ENCODE data around the gene TANGO2.

The TANGO2 gene

DNA sequence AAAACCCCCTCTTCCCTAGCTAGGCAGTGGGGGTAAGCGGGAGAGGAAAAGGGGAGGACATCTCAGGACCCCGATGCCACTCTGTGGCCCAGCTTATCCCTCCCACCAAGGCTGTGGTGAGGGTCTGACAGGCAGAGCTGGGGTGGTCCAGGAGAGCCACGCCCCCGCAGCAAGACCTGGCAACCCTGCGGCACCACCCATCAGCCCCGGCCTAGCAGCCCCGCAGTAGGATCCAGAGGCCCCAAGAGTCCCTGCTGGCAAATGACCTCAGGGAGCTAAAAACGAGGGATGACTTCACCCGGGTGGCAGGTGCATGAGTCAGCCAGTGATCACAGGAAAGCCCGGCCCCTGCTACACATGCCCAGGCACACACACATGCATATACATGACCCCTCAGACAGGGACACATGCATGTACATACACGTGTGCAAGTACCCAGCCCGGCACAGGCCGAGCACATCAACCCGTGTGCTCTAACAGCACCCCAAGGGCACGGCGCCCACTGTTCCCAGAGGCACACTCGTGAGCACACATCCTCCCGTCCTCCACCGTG lies 36.6 kb upstream of the TANGO2 start:
- no peak for DNase-seq

DNA sequence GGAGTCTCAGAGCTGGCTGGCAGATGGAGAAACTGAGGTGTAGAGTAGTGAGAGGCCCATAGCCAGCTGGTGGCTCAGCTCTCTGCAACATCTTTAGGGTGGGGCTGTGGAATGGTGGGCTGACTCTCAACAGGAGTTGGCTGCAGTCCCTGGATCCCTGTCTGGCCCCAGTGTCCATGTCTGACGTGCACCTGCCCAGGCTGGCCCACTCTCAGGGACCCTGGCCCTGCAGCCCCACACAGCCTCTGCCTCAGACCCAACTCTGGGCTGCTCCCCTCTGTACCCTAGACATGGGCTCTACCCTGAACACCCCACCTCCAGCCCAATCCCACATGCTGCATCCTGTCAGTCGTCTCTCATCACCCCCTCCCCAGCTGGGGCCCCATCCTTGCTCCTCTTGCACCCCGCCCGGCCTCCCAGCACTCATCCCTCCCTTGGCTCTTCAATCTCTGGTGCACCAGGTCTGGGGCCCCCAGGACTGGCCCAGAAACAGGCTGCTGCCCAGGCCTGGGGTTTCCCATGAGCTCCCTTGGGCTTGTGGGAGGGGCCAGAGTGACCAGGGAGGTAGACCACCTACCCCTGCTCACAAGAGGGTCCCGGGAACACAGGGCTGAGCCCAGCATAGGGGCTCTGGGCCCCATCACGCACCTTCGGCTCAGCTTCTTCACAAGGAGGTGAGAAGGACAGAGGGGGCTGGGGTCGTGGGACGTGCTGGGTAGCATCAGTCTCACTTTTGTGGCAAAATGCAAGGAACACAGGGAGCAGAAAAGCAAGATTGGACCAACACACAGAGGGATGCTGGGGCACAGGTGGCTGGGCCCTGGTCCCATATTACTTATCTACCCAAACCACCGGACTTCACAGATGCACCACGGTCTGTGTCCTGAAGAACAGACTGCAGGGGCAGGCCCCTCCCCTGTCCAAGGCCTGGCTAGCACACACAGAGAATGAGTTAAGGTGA lies 35.8 kb upstream of the TANGO2 start:
- no peak for DNase-seq

DNA sequence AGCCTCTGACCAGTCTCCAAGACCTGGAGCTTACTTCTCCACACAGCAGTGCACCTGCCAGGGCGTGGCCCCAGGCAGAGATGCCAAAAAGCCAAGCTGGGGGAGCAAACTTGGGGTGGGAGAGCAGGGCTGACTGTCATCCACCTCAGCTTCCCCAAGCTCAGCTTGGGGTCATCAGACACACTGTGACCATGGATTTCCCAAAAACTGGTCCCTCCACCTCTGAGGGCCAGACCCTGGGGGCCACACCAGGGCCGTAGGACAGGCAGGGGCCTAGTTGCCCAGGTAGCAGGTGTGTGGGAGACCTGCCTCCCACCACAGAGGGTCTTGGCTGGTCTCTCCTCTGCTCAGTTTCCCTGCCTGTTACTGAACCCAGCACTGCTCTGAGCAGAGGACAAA lies 34.9 kb upstream of the TANGO2 start:
- no peak for DNase-seq

DNA sequence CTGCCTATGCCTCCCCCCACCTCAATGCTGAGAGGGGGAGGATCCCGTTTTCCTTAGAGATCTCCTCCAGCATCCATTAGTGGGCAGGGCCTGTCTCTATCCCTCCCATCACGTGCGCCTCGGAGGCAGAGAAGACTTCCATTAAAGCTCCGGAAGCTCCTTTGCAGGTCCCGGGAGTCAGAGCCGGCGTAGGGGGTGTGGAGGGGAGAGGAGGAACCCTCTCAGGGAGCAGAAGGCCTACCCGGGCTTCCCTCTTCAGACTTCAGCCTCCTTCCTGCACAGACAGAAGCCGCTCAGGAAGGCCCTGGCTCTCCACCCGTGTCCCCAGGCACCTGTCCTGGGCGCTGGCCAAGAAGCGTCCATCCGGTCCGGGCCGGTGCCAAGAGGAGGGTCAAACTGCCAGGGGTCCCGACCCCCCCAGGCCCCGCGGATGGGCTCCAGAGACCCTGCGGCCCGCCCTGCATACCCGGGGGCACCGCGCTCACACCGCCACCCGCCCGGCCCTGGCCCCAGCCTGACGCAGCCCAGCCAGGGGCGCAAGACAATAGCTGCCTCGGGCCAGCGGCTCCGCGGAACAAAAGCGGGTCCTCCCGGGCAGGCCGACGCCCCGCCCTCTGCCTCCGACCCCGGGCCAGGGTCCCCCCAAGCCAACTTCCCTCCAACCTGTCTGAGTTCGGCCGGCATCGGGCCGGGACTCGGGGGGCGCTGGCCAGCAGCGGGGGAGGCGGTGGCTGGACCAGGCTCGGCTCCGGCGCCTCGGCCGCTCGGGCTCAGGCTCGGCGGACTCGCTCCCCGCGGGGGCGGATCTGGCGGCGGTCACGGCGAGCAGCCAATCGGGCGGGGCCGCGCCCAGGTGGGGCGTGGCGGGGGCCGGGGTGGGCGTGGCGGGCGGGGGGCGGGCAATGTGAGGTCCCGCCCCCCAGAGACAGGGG lies 34.2 kb upstream of the TANGO2 start:
- DNase-seq, result peak; percentile 78

DNA sequence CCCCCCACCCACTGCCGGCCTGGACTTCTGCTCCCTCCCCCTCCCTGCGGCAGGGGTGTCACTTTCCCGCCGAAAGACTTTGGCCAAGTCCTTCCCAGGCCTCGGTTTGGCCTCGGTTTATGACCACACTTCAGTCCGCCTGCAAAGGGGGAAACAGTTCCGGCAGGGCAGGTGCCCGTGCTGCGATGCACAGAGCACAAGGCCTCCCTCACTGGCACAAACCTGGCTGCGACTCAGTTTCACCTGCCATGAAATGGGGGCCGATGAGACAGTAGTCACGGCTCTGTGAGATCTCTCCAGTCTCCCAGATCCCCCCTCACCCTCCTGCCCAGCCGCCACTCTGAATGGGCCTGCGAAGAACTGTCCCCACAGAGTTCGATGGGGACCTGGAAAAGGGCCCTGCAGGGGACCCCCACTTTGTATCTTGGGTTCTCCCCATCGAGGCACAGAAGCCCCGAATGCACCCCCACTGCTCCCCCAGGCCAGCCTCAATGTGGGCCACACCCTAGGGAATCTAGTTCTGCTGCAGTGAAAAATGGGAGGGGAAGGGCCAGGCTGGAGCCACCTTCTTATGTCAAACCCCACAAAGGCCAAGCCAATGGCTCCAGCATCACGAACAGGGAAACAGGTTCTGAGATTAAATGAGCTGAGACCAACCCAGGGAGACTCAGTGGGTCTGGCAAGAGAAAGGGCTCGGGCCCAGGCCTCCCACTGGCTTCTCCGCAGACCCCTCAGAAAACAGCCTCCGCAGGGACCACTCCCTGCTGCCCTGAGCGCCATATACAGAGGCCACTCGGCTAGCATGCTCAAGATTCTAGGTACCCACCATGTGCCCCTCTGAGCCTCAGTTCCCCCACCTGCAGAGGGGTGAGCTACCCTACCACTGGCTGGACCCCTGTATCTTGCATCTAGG lies 33.3 kb upstream of the TANGO2 start:
- no peak for DNase-seq

DNA sequence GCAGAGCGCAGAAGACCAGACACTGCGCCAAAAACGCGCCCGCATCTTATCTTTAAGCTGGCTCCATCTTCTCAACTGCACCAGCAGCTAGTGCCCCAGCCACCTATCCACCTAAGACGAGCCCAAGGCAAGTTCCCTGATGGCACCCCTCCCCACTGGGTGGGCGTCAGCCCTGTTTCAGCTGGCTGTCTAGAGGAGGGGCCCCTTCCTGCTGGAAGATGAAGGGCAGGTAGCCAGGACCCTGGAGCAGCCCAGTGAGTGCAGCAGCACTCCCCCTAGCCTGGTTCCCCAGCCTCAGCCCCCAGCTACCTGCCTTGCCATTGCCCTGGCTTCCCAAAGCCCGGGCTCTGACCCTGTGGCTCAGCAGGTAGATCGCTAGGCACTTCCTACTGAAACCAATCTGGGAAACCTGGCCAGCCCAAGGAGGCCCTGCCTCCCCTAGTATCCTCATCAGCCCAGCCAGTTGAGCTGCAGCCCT lies 32.5 kb upstream of the TANGO2 start:
- no peak for DNase-seq

DNA sequence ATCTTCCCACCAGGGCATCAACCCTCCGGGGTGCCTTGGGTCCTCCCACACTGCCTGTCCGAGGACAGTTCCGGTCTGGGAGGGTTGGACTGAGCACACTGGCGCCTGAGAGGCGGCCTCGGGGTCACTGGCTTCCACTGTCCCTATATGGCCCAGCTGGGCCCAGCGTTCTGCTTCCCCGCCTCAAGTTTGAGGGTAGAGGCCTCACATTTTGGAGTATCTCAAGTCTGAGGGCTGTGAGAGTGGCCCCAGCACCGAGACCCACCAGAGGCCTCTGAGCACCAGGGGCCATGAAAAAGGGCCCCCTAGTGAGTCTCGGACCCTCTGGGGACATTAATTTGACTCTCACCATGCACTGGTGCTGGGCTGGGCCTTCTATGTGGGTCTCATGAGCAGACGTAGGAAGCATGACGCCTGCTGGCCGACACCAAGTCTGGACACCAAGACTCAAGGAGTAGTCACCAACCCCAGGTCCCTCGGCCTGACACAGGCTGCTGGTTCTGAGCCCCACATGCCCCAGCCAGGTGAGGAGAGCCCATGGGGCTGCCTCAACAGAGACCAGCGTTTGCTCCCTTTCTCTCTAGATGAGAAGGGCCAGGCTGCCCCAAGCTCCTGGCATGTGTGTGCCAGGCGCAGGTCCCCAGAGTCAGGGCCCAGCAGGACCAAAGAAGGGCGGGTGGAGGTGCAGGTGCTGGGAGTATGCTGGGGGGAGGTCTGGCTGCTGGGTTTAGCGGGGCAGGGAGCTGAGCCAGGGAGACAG lies 31.8 kb upstream of the TANGO2 start:
- DNase-seq, result no peak

DNA sequence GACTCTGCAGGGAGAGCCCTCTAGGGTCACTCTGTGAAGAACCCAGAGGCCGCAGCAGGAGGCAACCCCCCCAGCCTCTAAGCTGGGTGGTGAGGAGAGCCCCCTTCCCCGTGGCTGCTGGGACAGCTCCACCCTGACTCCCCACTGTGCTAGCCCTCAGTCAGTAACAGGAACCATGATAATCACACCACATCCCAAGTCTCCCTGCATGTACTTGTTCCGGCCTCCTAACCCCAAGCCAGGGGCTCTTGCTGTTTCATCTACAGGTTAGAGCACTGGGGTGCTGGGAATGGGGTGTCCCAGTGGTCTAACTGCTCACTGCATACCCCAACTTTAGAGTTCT lies 31.2 kb upstream of the TANGO2 start:
- no peak for DNase-seq

DNA sequence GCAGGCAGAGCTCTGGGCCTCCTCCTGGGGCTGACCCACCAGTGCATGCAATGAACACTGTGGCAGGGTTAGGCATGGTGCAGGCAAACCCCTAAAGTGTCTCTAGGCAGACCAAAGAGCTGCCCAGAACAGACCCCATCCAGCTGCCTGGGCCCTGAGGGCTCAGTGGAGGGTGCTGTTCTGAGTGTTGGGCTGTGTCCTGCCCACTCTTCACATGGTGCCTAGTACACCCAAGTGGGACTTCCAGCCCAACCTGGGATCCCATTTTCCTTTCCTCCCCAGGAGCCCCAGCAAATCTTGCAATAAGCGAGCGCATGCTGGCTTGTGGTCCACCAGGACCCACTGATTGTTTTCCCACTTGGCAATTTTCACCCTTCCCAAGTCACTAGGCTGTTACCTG lies 30.7 kb upstream of the TANGO2 start:
- no peak for DNase-seq

DNA sequence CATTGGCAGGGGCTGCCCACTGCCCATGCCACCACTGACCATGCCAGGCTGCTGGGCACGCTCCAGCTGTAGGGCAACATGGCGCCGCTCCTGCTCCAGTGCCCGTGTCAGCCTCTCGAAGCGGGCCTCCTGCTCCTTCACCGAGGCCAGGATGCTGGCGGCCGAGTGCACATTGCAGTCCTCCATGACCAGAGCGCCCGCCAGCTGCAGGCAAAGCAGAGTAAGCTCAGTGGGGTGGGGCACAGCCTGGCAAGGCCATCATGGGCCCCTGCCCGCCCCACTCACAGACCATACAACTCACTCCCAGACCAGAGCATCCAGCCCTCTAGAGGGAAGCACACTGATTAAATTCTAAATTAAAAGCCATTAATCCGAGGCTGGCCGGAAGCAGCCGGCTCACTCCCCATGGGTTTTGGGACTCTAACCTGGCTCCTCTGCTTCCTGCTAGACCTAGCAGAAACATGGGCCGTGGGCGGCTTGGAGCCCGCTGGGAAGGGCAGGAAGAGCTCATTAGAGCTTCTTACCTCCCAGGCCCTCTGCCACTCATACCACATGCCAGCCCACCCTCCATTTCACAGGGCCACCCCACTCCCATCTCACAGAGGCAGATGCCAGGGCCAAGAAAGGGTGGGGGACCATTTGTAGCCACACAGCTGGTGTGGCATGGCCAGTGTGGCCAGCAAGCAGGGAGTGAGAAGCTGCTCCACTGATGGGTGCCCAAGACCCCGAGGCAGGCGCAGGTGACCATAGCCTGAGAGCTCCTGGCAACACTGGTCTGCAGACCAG lies 30.1 kb upstream of the TANGO2 start:
- no peak for DNase-seq

DNA sequence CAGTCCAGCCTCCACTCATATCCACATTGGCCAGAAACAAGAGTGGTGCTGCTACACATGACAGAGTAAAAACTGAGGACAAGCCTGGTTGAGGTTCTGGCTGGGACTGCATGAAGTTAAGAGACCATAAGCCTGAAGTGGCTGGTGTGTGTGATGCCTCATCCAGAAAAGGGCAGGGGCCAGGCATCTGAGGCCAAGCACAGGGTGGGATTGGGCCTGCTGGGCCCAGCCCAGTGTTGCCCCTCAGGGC lies 29.6 kb upstream of the TANGO2 start:
- no peak for DNase-seq

DNA sequence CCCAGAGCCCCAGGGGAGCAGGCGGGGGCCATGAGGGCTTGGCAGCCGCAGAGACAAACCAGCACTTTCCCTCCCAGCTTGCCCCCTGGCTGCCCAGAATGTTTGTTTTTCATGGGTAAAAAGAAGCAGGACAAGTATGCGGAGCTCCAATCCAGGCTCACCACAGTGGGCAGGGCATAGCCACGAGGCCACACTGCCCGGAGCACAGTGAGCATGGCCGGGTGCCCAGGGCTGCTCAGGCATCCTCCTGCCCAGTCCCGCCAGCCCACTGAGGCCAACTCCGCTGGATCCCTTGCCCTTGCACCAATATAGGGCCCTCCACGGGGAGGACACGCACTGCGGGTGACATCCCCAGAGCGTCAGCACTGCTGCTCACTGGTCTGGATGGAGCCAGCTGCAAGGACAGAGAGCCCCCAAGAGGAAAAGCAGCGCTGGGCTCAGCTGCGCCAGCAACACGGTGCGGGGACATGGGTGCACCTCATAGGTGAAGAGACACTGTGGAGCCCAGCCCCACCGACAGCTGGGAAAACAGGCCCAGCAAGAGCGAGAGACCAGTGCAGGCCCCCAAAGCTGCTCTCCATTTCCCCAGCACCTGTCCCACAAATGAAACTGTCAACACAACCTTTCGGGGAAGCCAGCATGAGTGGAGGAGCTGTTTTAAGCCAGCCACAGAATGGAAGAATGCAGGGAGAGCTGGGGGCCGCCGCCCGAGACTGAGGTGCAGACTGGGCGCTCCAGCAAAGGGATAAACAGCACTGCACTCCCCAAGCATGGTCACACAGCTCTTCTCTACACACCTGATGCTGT lies 29.1 kb upstream of the TANGO2 start:
- no peak for DNase-seq

DNA sequence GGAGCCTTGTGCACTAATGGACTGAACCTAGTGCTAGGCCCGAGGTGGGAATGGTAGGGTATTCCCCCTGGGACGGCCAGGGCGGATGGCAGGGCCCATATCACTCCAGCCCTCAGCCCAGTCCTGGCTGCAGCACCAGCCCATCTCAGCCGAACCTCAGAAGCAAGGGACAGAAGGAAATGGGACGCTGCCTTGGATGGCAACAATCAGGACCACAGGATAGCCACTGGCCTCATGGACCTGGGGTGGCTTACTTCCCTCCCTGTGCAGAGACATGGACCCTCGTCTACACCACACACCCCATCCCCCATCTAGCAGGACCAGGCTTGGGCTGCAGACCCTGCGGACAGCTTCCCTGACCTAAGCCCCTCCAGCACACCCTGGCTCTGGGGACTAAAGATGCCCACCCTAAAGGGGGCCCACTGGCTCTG lies 28.4 kb upstream of the TANGO2 start:
- no peak for DNase-seq

DNA sequence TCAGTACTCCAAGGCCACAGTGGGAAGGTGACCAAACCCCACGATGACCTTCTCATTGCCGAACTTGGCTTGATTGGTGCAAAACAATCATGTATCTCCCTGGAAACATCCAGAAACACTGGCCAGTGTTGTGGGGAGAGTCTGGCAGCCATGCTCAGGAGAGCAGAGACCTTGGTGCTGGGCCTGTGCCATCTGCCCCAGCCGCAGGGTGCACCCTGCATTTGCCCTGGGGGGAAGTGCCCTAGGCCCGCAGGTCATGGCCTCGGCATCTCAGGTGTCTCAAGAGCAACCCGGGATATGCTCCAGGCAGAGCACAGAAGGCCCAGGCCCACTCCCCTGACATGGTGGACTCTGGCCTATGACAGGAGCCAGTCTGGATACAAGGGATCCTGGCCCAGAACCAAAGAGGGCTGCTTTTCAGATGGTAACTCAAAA lies 28.0 kb upstream of the TANGO2 start:
- DNase-seq, result no peak

DNA sequence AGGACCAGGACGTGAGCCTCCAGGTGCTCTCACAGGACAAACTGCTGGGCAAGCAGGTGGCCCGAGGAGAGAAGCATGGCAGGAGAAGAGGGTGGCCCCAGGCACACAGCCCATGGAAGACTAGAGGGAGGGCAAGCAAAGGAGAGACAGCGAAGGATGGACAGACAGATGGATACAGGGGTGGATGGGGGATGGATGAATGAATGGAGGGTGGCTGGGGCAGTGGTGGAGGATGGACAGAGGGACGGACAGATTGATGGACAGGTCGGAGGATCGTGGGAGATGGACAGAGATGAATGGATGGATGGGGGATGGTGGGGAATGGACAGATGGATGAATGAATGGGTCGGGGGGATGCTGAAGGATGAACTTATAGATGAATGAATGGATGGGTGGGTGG lies 27.0 kb upstream of the TANGO2 start:
- no peak for DNase-seq

DNA sequence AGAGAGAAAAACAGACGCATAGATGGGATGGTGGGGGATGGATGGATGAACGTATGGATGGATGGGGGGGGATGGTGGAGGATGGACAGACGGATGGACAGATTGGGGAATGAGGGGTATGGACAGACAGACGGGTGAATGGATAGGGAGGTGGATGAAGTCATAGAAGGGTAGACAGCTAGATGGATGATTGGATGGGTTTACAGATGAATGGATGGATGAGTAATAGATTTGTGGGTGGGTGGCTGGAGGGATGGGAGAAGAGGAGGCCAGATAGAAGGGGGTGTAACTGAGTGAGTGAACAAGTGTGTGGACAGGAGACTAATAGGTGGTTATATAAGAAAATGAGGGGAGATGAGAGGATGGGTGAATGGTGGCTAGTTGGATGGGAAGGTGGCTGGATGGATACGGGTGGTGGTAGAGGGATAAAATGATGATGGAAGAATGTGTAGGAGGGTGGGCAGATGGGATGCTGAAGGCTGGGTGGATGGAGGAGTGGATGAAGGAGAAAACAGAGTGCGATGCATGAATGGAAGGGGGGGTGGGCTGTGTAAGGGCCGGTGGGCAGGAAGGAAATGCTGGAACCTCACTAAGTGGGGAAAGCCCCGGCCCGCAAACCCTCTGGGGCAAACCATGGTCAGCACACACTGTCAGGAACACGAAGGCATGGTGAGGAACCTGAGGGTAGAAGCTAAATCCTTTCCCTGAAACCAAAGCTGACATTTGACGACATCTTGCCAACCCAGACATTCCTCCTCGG lies 25.9 kb upstream of the TANGO2 start:
- DNase-seq, result no peak

DNA sequence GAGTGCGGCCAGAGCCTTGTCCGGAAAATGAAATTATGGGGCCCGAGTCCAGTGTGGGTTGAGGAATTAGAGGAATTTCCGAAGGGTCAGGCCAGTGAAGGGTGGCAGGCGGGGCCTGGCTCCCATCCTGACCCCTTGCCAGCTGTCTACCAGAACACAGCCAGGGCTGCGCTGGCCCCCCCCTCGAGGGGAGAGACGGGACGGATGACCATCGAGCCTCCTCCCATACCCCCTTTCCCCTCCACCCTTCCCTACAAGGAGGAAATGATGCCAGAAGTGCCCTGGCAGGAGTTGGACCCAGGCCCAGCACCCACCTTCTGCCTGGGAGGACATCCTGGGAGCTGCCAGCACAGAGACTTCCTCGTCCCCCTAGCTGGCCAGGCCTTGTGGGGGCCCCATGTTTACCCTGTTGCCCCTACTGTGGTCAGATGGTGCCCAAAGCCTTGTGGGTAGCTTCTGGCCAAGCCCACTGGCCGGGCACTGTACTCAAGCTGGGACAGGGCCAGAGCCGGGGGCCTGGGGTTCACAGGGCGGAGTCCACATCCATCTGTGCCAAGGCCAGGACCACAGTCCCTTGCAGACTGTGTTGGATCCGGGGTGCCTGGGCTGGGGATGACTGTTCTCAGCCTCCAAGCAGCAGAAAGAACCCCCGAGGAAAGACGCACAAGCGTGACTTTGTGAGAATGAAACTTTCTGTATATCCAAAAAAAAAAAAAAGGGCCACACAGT lies 25.1 kb upstream of the TANGO2 start:
- DNase-seq, result no peak

DNA sequence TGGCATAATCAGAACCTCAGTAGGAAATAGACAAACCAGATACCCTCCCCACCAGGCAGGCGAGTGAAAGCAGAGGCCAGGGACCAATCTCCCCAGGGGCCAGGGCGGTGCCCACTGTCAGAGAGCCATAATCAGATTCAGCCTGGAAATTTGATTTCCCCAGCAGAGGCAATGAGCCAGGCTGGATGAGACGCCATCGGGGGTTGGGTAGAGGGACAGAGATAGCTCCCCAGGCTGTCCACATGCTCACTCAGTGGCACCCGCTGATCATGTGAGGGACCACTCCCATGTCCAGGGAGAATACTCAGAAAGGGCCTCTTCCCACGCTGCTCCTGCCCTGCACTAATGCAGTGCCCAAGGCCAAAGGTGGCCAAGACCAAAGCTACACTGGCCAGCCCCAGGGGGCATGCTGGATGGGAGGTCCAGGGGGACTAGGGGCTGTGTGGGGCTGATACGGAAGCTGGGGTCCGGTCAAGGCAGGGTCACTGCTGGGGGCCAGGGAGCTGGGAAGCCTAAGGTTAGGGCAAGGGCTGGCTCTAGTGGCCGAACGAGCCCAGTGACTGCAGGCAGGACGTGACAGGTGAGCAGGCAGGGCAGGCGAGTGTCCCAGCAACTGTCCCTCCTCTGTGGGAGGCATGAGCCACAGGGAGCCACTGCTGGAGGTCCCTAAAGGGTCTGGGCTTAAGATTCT lies 24.1 kb upstream of the TANGO2 start:
- DNase-seq, result no peak
